HG03460 (cell line): Measurements from ENCODE around the gene GMEB2.

Experiments used
- ATAC-seq: cut with Tn5 transposase; IDR thresholded peaks from one replicate; pipeline ENCODE4 v1.9.1; 2021; ENCODE audit not compliant: unreplicated experiment

The GMEB2 gene

GRCh38 chr20:63590218-63591146, 36.4 kb downstream of the GMEB2 start:
- no peak for ATAC-seq

GRCh38 chr20:63589261-63590217, 37.4 kb downstream of the GMEB2 start:
- ATAC-seq = no peak

- no peak for ATAC-seq
Observed at GRCh38 chr20:63588641-63589041, 38.3 kb downstream of the GMEB2 start.

GRCh38 chr20:63587776-63588591, 38.9 kb downstream of the GMEB2 start:
- ATAC-seq = no peak

GRCh38 chr20:63587256-63587655, 39.6 kb downstream of the GMEB2 start:
- no peak for ATAC-seq

GRCh38 chr20:63586797-63587196, 40.1 kb downstream of the GMEB2 start:
- ATAC-seq = no peak

GRCh38 chr20:63585616-63586565, 41.0 kb downstream of the GMEB2 start:
- ATAC-seq = no peak

- no peak for ATAC-seq
Observed at GRCh38 chr20:63582382-63583063, 44.4 kb downstream of the GMEB2 start.

GRCh38 chr20:63580796-63581461, 46.0 kb downstream of the GMEB2 start:
- no peak for ATAC-seq

- ATAC-seq = no peak
Observed at GRCh38 chr20:63579017-63579694, 47.7 kb downstream of the GMEB2 start.

- ATAC-seq = no peak
Observed at GRCh38 chr20:63578224-63579016, 48.5 kb downstream of the GMEB2 start.

GRCh38 chr20:63577317-63577894, 49.5 kb downstream of the GMEB2 start:
- ATAC-seq = no peak

- ATAC-seq = no peak
Observed at GRCh38 chr20:63576311-63576710, 50.6 kb downstream of the GMEB2 start.

GRCh38 chr20:63574829-63575743, 51.8 kb downstream of the GMEB2 start:
- no peak for ATAC-seq

- ATAC-seq = no peak
Observed at GRCh38 chr20:63574156-63574828, 52.6 kb downstream of the GMEB2 start, which contains the start of gene HELZ2. HELZ2 (minus strand) TSS chr20:63574239; CDS start chr20:63572385, 1,854 bp downstream.
